HG03571 (cell line): ENCODE data around the gene NFXL1.
"Not testable (repeated sequence)": the region's sequence is repeated elsewhere in the genome, so short reads cannot be mapped to it uniquely, and the experiment has no call there.

Experiments used
- ATAC-seq: cut with Tn5 transposase; IDR thresholded peaks from one replicate; pipeline ENCODE4 v1.9.1; 2021; ENCODE audit not compliant: unreplicated experiment

The NFXL1 gene

GRCh38 chr4:47914220-47914925, at the start of gene NFXL1:
NFXL1 (minus strand) TSS chr4:47914583; CDS start chr4:47914203, 380 bp downstream.
- peak; percentile 97 for ATAC-seq

DNA sequence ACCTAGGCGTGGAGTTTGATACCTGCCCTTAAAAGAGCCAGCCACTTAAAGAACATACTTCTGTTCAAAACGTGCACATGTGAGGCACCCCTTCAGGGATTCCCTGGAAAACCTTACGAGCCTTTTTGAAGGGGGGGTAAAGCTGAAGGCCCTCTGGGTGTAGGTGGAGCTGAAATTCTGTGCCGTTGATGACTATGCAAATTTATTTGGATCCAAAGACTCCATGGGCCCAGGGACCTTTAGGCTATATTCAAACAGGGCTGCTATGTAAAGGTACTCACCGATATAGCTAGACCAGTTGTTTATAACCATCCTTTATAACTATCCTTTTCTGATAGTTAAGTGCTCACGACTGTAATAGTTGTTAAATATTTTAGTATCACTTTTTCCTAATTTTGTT, 40.3 kb upstream of the NFXL1 start:
- no peak for ATAC-seq

DNA sequence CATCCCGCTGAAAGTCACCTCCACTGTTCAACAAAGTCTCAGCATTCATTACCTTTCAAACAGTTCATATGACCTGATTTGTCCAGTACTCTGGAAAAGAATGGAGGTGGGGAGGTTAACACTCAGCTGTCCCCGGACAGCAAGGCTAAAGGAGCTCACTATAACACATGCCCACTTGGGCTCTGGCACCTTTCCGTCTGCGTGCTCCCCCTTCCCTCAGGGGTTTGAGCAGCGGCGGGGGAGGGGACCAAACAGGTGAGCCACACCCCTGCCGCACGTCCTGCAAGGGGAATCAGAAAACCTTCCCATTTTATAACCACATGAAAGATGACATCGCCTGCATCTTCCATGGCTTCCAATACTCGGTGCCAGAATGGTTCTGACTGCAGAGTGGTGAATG, 39.9 kb upstream of the NFXL1 start:
- no peak for ATAC-seq

DNA sequence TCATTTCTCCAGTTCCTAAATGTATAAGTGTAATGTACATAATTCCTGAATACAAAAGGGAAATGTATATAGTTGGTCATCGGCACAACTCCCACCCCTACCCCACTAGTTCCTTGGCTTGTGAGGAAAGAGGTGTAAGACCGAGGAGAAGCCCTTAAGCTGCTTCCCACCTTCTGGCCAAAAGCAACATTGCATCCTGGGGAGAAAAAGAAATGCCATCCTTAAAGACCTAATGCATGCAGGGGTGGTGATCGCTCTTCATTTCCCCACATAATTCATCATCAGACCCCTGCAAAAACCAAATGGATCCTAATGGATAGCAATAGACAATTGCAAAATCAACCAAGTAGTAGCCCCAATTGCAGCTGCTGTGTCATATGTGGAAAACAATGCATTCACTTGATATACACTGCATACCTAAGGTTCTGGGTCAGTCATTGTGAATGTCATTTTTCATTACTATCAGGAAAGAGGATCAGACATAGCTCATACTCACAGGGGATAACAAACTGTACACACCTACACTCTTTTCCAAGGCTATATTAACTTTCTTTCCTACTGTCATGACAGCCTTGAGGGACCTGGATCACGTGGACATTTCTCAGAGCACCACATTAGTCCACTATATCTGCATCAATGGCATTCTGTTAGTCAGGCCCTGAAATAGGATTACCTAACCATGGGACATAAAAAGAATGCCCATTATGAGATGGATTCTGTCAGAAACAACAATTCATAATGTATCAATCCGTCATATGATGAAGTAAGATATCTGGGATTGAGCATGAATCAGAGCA, 31.7 kb upstream of the NFXL1 start:
- ATAC-seq, result no peak

DNA sequence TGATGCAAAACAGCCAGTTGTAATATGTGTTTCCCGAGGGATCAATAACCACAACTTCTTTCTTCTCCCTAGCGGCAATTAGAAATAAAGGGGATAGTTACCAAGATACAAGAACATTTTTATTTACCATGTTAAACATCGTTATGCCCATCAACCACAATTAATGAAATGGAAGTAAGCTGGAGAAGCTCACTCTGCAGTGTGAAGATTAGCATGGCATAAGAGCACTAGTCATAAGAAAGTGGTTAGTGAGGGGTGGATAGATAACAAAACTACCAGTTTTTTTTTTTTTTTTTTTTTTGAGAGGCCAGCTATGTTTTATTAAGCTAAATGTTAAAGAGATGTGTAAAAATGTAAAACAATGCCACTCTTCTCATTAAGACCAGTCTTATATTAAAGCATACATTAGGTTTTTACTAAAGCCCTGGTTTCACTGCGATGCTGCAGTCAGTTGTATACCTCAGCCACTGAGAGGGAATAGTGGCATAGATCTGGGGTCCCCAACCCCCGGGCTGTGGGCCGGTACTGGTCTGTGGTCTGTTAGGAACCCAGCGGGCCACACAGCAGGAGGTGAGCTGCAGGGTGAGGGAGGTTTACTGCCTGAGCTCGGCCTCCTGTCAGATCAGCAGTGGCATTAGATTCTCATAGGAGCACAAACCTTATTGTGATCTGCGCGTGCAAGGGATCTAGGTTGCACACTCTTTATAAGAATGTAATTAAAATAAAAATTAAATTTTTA, 27.9 kb upstream of the NFXL1 start:
- ATAC-seq, result no peak

GRCh38 chr4:47939456-47939855, 25.1 kb upstream of the NFXL1 start:
- ATAC-seq, result no peak

DNA sequence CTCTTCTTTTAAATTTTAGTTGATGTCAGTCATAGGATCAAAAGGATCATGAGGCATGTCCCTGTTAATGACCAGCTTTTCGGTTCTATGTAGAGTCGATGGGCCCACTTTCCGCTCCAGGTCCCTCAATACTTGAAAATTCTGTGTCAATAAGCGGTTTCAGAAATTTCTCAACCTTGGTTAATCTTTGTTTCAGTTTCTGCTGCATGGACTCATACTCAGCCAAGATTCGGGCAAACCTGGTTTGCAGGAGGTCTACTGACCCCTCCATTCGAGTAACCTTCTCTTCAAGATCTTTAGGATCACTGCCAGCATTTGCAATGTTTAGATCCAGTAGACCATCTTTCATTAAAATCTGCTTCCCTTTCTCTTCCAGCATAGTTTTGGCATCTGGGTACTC, 22.0 kb upstream of the NFXL1 start:
- no peak for ATAC-seq

- ATAC-seq, result peak; percentile 48
These were observed 19.5 kb upstream of the NFXL1 start for GRCh38 chr4:47933840-47934239.

- no peak for ATAC-seq
These were observed 16.8 kb upstream of the NFXL1 start for GRCh38 chr4:47930971-47931804.

GRCh38 chr4:47929682-47930201, 15.4 kb upstream of the NFXL1 start:
- no peak for ATAC-seq

DNA sequence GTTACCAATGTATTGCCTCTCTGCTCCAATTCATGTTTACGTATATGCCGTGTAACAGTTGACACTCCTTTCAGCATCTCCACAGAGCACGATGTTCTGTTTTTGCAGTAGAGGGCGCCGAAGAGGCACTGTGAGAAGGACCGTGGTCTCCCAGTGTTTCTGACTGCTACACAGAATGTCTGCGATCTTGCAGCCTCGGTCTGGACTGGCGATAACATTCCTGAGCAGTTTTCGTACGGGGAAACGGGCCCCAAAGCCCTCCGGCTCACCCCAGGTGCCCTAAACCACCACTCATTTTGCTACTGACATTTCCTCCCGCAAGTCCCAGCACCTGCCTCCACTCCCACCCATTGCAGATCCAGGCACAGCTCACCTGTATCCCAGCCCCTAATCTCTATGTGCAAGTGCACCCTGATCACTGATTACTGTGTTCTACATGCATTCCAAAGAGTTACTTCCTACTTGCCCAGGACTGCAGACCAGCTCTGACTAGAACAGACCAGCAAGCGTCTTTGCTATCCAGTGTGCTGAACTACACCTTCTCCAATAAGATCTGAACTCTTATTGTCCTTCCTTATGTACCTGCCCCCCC, 12.4 kb upstream of the NFXL1 start:
- ATAC-seq, result no peak

DNA sequence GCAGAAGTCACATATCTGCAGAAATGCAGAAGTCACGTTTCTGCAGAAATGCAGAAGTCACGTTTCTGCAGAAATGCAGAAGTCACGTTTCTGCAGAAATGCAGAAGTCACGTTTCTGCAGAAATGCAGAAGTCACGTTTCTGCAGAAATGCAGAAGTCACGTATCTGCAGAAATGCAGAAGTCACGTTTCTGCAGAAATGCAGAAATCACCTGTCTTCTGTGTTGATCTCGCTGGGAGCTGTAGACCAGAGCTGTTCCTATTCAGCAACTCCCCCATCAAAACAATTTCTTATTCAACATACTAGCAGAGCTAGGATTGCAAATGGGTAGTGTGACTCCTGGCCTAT, 8.9 kb upstream of the NFXL1 start:
- not testable (repeated sequence) for ATAC-seq

DNA sequence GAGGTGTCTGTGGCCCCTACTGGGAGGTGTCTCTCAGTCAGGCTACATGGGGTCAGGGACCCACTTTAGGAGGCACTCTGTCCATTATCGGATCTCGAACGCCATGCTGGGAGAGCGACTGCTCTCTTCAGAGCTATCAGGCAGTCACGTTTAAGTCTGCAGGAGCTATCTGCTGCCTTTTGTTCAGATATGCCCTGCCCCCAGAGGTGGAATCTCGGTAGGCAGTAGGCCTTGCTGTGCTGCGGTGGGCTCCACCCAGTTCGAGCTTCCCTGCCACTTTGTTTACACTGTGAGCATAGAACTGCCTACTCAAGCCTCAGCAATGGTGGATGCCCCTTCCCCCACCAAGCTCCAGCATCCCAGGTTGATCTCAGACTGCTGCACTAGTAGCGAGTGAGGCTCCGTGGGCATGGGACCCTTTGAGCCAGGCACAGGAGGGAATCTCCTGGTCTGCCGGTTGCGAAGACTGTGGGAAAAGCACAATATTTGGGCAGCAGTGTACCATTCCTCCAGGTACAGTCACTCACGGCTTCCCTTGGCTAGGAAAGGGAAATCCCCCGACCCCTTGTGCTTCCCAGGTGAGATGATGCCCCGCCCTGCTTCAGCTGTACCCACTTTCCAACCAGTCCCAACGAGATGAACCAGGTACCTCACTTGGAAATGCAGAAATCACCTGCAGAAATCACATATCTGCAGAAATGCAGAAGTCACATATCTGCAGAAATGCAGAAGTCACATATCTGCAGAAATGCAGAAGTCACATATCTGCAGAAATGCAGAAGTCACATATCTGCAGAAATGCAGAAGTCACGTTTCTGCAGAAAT, 8.3 kb upstream of the NFXL1 start:
- ATAC-seq, result not testable (repeated sequence)

GRCh38 chr4:47917163-47917562, 2.8 kb upstream of the NFXL1 start:
- not testable (repeated sequence) for ATAC-seq

DNA sequence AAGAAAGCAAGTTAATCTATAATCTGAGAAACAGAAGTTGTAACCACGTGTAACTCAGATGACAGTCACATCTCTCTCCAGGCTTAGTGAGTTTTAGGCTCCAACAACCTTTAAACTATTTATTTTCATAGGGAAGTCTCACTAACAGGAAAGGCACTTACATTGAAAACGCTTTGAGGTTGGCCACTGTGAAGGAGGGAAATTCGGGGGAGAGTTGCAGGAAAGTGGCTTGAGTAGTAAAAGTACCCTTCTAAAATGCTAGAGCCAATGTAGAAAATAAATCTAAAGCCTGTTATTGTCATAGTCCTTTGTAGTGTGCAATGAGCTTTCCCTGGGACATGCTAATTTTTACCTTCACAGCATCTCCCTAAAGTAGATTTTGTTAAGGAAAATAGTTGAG, 995 bp upstream of the NFXL1 start:
- no peak for ATAC-seq

DNA sequence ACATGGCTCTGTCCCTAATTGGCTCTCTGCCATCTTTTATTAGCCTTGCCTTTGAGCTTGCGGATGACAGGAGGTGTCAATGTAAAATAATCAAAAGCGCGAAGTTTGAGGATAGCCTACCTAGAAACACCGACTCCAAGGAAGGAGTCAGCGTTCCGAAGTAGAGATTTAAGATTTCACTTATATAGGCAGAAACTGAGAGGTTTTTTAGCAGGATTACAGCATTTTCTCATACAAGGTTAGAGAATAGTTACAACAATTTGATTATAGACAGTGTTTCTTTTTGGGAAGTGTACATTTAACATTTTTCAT, 499 bp upstream of the NFXL1 start:
- ATAC-seq, result peak; percentile 17

- peak; percentile 20 for ATAC-seq
These were observed 543 bp downstream of the NFXL1 start for GRCh38 chr4:47913861-47914219.

DNA sequence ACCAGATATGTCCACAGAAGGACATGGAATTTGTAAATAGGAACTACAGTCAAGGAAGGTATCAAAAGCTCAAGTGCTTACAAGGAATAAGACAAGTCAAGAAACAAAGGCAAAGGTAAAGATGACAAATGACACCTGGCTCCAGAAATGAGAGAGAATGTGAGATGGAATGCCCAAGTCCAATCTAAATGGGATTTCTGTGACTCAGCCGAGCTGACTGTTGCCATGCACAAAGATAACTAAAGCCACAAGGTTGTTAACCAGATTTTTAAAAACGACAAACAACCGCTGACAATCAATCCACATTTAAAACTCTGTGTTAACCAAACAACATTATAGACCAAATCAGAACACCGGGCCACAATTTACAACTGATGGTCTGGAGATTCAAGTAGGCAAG, 1.1 kb downstream of the NFXL1 start:
- ATAC-seq, result no peak

GRCh38 chr4:47907089-47907646, 7.2 kb downstream of the NFXL1 start:
- ATAC-seq, result no peak
